BE2C (cell line): Measurements from ENCODE around the gene TRDN.

Source experiments
- DNase-seq: peaks from one replicate; pipeline ENCODE4 v3.0.0-alpha.2; 2020
- H3K27me3 ChIP-seq: fragments of 250-450 bp; sonication (Bioruptor Pico); 2 replicates; pipeline ENCODE4 v1.5.1; 2020; ENCODE audit warnings: mild to moderate bottlenecking
- H3K36me3 ChIP-seq: fragments of 250-450 bp; sonication (Bioruptor Pico); 2 replicates; pipeline ENCODE4 v1.5.1; 2020; ENCODE audit warnings: mild to moderate bottlenecking
- H3K4me1 ChIP-seq: fragments of 250-450 bp; sonication (Bioruptor Pico); 2 replicates; pipeline ENCODE4 v1.5.1; 2020
- H3K4me3 ChIP-seq: 2 replicates; pipeline ENCODE4 v1.5.1; 2011; ENCODE audit warnings: low read depth, low read length
- H3K9me3 ChIP-seq: fragments of 250-450 bp; sonication (Bioruptor Pico); 2 replicates; pipeline ENCODE4 v1.5.1; 2020
- CTCF ChIP-seq: IDR thresholded peaks from 2 replicates; pipeline ENCODE4 v1.5.1; 2012; ENCODE audit warnings: mild to moderate bottlenecking, low read depth, low read length

The TRDN gene

GRCh38 chr6:123309130-123309529 lies 327.6 kb downstream of the TRDN start:
- H3K27me3 ChIP-seq: no peaks in the 10 kb centered on the region
- H3K4me1 ChIP-seq: no peaks in the 10 kb centered on the region
- DNase-seq: no peak
- no peaks in the 10 kb centered on the region for H3K9me3 ChIP-seq
- no peak overlapping the region for H3K4me3 ChIP-seq
- TF ChIP-seq CTCF: no peak
- no peaks in the 10 kb centered on the region for H3K36me3 ChIP-seq

- no peak for TF ChIP-seq CTCF
- no peaks in the 10 kb centered on the region for H3K36me3 ChIP-seq
- no peaks in the 10 kb centered on the region for H3K27me3 ChIP-seq
- DNase-seq: no peak
- H3K4me1 ChIP-seq: no peaks in the 10 kb centered on the region
- no peak overlapping the region for H3K4me3 ChIP-seq
- no peaks in the 10 kb centered on the region for H3K9me3 ChIP-seq
Measured at GRCh38 chr6:123306334-123306733, 330.4 kb downstream of the TRDN start.

GRCh38 chr6:123295672-123296071 lies 341.1 kb downstream of the TRDN start:
- Histone ChIP-seq H3K4me1 (no peaks in the 10 kb centered on the region), H3K4me3 (no peak overlapping the region), H3K27me3 (no peaks in the 10 kb centered on the region), H3K9me3 (no peaks in the 10 kb centered on the region; the same call in none of the 2 replicates), H3K36me3 (no peaks in the 10 kb centered on the region)
- TF ChIP-seq CTCF: no peak
- no peak for DNase-seq

GRCh38 chr6:123295181-123295580 lies 341.6 kb downstream of the TRDN start:
- Histone ChIP-seq H3K4me1 (no peaks in the 10 kb centered on the region), H3K36me3 (no peaks in the 10 kb centered on the region), H3K9me3 (no peaks in the 10 kb centered on the region; the same call in none of the 2 replicates), H3K27me3 (no peaks in the 10 kb centered on the region), H3K4me3 (no peak overlapping the region)
- no peak for DNase-seq
- no peak for TF ChIP-seq CTCF

GRCh38 chr6:123288649-123289048 lies 348.1 kb downstream of the TRDN start:
- Histone ChIP-seq H3K9me3 (no peaks in the 10 kb centered on the region), H3K27me3 (no peaks in the 10 kb centered on the region), H3K4me3 (no peak overlapping the region), H3K4me1 (no peaks in the 10 kb centered on the region), H3K36me3 (no peaks in the 10 kb centered on the region)
- TF ChIP-seq CTCF: no peak
- no peak for DNase-seq

- no peak for DNase-seq
- no peak for TF ChIP-seq CTCF
- Histone ChIP-seq H3K36me3 (no peaks in the 10 kb centered on the region), H3K9me3 (no peaks in the 10 kb centered on the region), H3K4me3 (no peak overlapping the region), H3K27me3 (no peaks in the 10 kb centered on the region), H3K4me1 (no peaks in the 10 kb centered on the region)
Measured at GRCh38 chr6:123276546-123276980, 360.2 kb downstream of the TRDN start.
